Activated CD4-positive, alpha-beta T cell treated with anti-CD3 and anti-CD28 coated beads, Interleukin-10, Interleukin-2, amounts not matched to agents 100 ng/mL and 50 ng/mL, durations not matched to agents 16 hours and 8 hours (primary cell): ENCODE results near the gene NCOA3.
"Not testable (repeated sequence)": the region's sequence is repeated elsewhere in the genome, so short reads cannot be mapped to it uniquely, and the experiment has no call there.

ENCODE experiments used
- DNase-seq: peaks from one replicate; pipeline ENCODE4 v3.0.0-alpha.2; 2020

Gene NCOA3

GRCh38 chr20:47475419-47476044 lies 26.2 kb upstream of the NCOA3 start:
- DNase-seq: no peak

GRCh38 chr20:47476452-47476851 lies 25.2 kb upstream of the NCOA3 start:
- no peak for DNase-seq

GRCh38 chr20:47479093-47479492 lies 22.6 kb upstream of the NCOA3 start:
- DNase-seq: no peak

GRCh38 chr20:47479506-47479905 lies 22.2 kb upstream of the NCOA3 start:
- no peak for DNase-seq

- DNase-seq: no peak
Measured at GRCh38 chr20:47480239-47480638, 21.4 kb upstream of the NCOA3 start.

- no peak for DNase-seq
Measured at GRCh38 chr20:47480705-47481104, 21.0 kb upstream of the NCOA3 start.

GRCh38 chr20:47481330-47482216 lies 20.1 kb upstream of the NCOA3 start:
- DNase-seq: no peak

GRCh38 chr20:47482705-47483104 lies 19.0 kb upstream of the NCOA3 start:
- no peak for DNase-seq

- DNase-seq: no peak
Measured at GRCh38 chr20:47484303-47484702, 17.4 kb upstream of the NCOA3 start.

GRCh38 chr20:47487175-47487917 lies 14.3 kb upstream of the NCOA3 start:
- peak; percentile 97 for DNase-seq

GRCh38 chr20:47489448-47489872 lies 12.2 kb upstream of the NCOA3 start:
- DNase-seq: peak; percentile 64

- DNase-seq: no peak
Measured at GRCh38 chr20:47490795-47491194, 10.9 kb upstream of the NCOA3 start.

- no peak for DNase-seq
Measured at GRCh38 chr20:47492284-47492683, 9.4 kb upstream of the NCOA3 start.

GRCh38 chr20:47493175-47493962 lies 8.3 kb upstream of the NCOA3 start:
- DNase-seq: peak; percentile 86

GRCh38 chr20:47493963-47494293 lies 7.8 kb upstream of the NCOA3 start:
- DNase-seq: no peak

GRCh38 chr20:47494606-47495005 lies 7.1 kb upstream of the NCOA3 start:
- peak; percentile 76 for DNase-seq

GRCh38 chr20:47496118-47496517 lies 5.6 kb upstream of the NCOA3 start:
- DNase-seq: no peak

- no peak for DNase-seq
Measured at GRCh38 chr20:47498606-47499005, 3.1 kb upstream of the NCOA3 start.

- no peak for DNase-seq
Measured at GRCh38 chr20:47499053-47499452, 2.6 kb upstream of the NCOA3 start.

GRCh38 chr20:47500082-47500481 lies 1.6 kb upstream of the NCOA3 start:
- not testable (repeated sequence) for DNase-seq

GRCh38 chr20:47500554-47500953 lies 1.1 kb upstream of the NCOA3 start:
- no peak for DNase-seq

- no peak for DNase-seq
Measured at GRCh38 chr20:47501116-47501481, 588 bp upstream of the NCOA3 start.
